Erythroblast (primary cell): ENCODE data around the gene DLG2.
A peak's percentile ranks its signal among the peaks of the same experiment; 100 is the strongest.
"Not testable (repeated sequence)": the region's sequence is repeated elsewhere in the genome, so short reads cannot be mapped to it uniquely, and the experiment has no call there.

Experiments
- DNase-seq, 2 experiments: peaks; one replicate each; lab custom pipeline; 2025; lab: John Stamatoyannopoulos, UW
- GATA1 ChIP-seq: IDR thresholded peaks from 2 replicates; pipeline ENCODE4 v1.6.1; 2011; ENCODE audit warnings: low read depth, mild to moderate bottlenecking, control low read depth, low read length, moderate library complexity
- POLR2A ChIP-seq: IDR thresholded peaks from 2 replicates; pipeline ENCODE4 v1.6.1; 2011; ENCODE audit warnings: mild to moderate bottlenecking, low read length

DLG2 gene

GRCh38 chr11:84855508-84856245, 771.5 kb downstream of the DLG2 start:
- no peak for TF ChIP-seq GATA1
- no peak for TF ChIP-seq POLR2A
- no peak for DNase-seq

- no peak for DNase-seq
- no peak for TF ChIP-seq GATA1
- TF ChIP-seq POLR2A, result no peak
Observed at GRCh38 chr11:84854498-84854880, 772.7 kb downstream of the DLG2 start.

GRCh38 chr11:84853841-84854497, 773.2 kb downstream of the DLG2 start:
- DNase-seq, result no peak
- TF ChIP-seq POLR2A, result no peak
- no peak for TF ChIP-seq GATA1

GRCh38 chr11:84847842-84848241, 779.3 kb downstream of the DLG2 start:
- no peak for DNase-seq
- TF ChIP-seq GATA1 (no peak), POLR2A (no peak)

GRCh38 chr11:84840201-84840600, 786.9 kb downstream of the DLG2 start:
- DNase-seq, result not testable (repeated sequence)

GRCh38 chr11:84837402-84838069, 789.6 kb downstream of the DLG2 start:
- DNase-seq, result no peak

GRCh38 chr11:84836371-84836770, 790.8 kb downstream of the DLG2 start:
- no peak for DNase-seq
- TF ChIP-seq GATA1 (no peak), POLR2A (no peak)

More at GRCh38 chr11:84837402-84838069, 789.6 kb downstream of the DLG2 start:
- TF ChIP-seq GATA1, result no peak

- no peak for DNase-seq
- TF ChIP-seq POLR2A (no peak), GATA1 (no peak)
Observed at GRCh38 chr11:84833488-84834088, 793.6 kb downstream of the DLG2 start.

GRCh38 chr11:84830372-84830771, 796.8 kb downstream of the DLG2 start:
- peak in 1 of 2 experiments; percentile 1 for DNase-seq
- TF ChIP-seq GATA1 (no peak), POLR2A (no peak)

GRCh38 chr11:84829162-84829561, 798.0 kb downstream of the DLG2 start:
- TF ChIP-seq GATA1, result no peak
- TF ChIP-seq POLR2A, result no peak
- no peak for DNase-seq

GRCh38 chr11:84828616-84829015, 798.5 kb downstream of the DLG2 start:
- no peak for DNase-seq
- TF ChIP-seq GATA1 (no peak), POLR2A (no peak)

- TF ChIP-seq POLR2A, result no peak
- no peak for TF ChIP-seq GATA1
- DNase-seq, result no peak
Observed at GRCh38 chr11:84825106-84825660, 802.0 kb downstream of the DLG2 start.

- DNase-seq, result no peak
- TF ChIP-seq POLR2A (no peak), GATA1 (no peak)
Observed at GRCh38 chr11:84824624-84825023, 802.5 kb downstream of the DLG2 start.

- no peak for DNase-seq
- TF ChIP-seq GATA1, result no peak
- TF ChIP-seq POLR2A, result no peak
Observed at GRCh38 chr11:84819537-84819936, 807.6 kb downstream of the DLG2 start.
